Measurements from ENCODE around the gene CHMP1B. TPM values are rescaled to one million over a fixed set of nuclear protein-coding genes. Genes with fewer than 3 reads are reported as not detected.
"Not testable (repeated sequence)": the region's sequence is repeated elsewhere in the genome, so short reads cannot be mapped to it uniquely, and the experiment has no call there.

Gene CHMP1B
- total RNA-seq, 4 donors from 2014 or later = 75.4 to 99.5 (median 85.9) TPM

DNA sequence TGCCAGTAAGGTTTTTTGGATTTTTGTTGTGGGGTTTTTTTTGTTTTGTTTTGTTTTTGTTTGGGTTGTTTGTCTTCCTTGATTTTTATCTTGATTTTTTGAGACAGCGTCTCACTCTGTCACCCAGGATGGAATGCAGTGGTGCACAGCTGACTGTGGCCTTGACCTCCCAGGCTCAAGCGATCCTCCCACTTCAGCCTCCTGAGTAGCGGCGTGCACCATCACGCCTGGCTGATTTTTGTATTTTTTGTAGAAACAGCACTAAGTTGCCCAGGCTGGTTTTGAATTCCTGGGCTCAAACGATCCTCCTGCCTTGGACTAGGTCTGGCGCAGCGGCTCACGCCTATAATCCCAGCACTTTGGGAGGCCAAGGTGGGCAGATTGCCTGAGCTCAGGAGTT, 40.5 kb downstream of the CHMP1B start:
- 87% methylated on average over 9 of the region's 9 CpGs for WGBS, 2 donors
- H3K36me3 ChIP-seq = peaks cover 15 to 32% of the 10 kb centered on the region in 2 donors
- TF ChIP-seq, protein P1, sequence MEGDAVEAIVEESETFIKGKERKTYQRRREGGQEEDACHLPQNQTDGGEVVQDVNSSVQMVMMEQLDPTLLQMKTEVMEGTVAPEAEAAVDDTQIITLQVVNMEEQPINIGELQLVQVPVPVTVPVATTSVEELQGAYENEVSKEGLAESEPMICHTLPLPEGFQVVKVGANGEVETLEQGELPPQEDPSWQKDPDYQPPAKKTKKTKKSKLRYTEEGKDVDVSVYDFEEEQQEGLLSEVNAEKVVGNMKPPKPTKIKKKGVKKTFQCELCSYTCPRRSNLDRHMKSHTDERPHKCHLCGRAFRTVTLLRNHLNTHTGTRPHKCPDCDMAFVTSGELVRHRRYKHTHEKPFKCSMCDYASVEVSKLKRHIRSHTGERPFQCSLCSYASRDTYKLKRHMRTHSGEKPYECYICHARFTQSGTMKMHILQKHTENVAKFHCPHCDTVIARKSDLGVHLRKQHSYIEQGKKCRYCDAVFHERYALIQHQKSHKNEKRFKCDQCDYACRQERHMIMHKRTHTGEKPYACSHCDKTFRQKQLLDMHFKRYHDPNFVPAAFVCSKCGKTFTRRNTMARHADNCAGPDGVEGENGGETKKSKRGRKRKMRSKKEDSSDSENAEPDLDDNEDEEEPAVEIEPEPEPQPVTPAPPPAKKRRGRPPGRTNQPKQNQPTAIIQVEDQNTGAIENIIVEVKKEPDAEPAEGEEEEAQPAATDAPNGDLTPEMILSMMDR (IDR thresholded peaks at IDR 0.05) = no peak
- TF ChIP-seq POLR2A (IDR thresholded peaks at IDR 0.05) = no peak

DNA sequence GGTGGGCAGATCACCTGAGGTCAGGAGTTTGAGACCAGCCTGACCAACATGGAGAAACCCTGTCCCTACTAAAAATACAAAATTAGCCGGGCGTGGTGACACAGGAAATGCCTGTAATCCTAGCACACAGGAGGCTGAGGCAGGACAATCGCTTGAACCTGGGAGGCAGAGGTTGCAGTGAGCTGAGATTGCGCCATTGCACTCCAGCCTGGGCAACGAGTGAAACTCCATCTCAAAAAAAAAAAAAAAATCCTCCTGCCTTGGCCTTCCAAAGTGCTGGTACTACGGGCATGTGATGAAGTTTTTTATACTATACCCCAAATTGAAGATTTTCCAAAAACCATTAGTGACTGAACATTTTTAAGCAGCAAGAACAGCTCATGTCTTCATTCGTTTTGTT, 41.2 kb downstream of the CHMP1B start:
- not testable (repeated sequence) for H3K4me3 ChIP-seq (replicated peaks in 1 of 3)

More for the DNA sequence above, 40.5 kb downstream of the CHMP1B start:
- Histone ChIP-seq H3K27me3 (no peaks in the 10 kb centered on the region), H3K9me3 (no peaks in the 10 kb centered on the region), H3K4me1 (no peaks in the 10 kb centered on the region), H3K4me3 (replicated peaks in 1 of 3) (no peak overlapping the region), H3K27ac (no peak overlapping the region)
- intact Hi-C loops (cut with DNase I) = no loop called here
- no peak for DNase-seq

DNA sequence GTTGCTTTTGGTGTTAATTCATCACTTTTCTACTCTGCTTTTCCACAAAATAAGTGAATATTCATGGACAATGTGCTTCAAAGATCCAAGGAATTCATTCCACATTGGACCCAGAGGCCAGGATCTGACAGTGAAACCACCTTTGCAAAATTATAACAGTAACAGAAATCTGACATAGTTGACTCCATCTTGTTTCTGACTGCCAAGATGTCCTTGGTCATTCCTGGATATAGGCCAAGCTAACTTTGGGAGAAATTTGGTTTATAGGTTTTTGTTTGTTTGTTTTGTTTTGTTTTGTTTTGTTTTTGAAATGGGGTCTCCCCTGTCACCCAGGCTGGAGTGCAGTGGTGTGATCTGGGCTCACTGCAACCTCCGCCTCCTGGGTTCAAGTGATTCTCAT, 46.6 kb downstream of the CHMP1B start:
- 92 to 100% methylated on average over 1 of the region's 1 CpG for WGBS, 2 donors
- peaks cover 5 to 10% of the 10 kb centered on the region in 2 donors for H3K36me3 ChIP-seq

More for the DNA sequence above, 41.2 kb downstream of the CHMP1B start:
- 75 to 79% methylated on average over 7 of the region's 7 CpGs for WGBS, 2 donors
- H3K36me3 ChIP-seq = peaks cover 15 to 28% of the 10 kb centered on the region in 2 donors
- H3K27ac ChIP-seq; DNase-seq; H3K4me1 ChIP-seq; H3K27me3 ChIP-seq; H3K9me3 ChIP-seq; intact Hi-C loops (cut with DNase I): not testable (repeated sequence)

DNA sequence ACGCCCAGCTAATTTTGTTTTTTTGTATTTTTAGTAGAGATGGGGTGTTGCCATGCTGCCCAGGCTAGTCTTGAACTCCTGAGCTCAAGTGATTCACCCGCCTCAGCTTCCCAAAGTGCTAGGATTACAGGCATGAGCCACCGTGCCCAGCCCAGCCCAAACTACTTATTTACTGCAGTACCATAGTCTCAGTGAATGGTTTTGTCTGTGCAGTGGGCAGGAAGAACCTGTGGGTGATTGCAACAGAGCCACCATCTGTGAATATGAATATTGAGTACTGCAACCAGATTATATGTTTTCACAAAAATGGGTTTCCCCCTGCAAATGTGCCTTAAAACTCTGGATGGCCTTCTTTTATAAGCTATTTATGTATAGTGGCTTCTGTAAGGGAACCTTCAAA, 47.9 kb downstream of the CHMP1B start:
- Histone ChIP-seq H3K27me3 (no peaks in the 10 kb centered on the region), H3K27ac (no peak overlapping the region), H3K4me1 (no peaks in the 10 kb centered on the region), H3K9me3 (no peaks in the 10 kb centered on the region), H3K4me3 (replicated peaks in 1 of 3) (no peak overlapping the region), H3K36me3 (peaks cover 5 to 7% of the 10 kb centered on the region in 2 donors)
- 90 to 100% methylated on average over 3 of the region's 3 CpGs for WGBS, 2 donors
- no peak for DNase-seq
- no peak for TF ChIP-seq POLR2A (IDR thresholded peaks at IDR 0.05)
- TF ChIP-seq, protein P1 (IDR thresholded peaks at IDR 0.05) = no peak
- intact Hi-C loops (cut with DNase I) = no loop called here

More for the DNA sequence above, 46.6 kb downstream of the CHMP1B start:
- DNase-seq = no peak
- TF ChIP-seq, protein P1 (IDR thresholded peaks at IDR 0.05) = no peak
- no peak for TF ChIP-seq POLR2A (IDR thresholded peaks at IDR 0.05)
- intact Hi-C loops (cut with DNase I) = no loop called here
- Histone ChIP-seq H3K4me1 (no peaks in the 10 kb centered on the region), H3K4me3 (replicated peaks in 1 of 3) (no peak overlapping the region), H3K27ac (no peak overlapping the region), H3K27me3 (no peaks in the 10 kb centered on the region), H3K9me3 (no peaks in the 10 kb centered on the region)

DNA sequence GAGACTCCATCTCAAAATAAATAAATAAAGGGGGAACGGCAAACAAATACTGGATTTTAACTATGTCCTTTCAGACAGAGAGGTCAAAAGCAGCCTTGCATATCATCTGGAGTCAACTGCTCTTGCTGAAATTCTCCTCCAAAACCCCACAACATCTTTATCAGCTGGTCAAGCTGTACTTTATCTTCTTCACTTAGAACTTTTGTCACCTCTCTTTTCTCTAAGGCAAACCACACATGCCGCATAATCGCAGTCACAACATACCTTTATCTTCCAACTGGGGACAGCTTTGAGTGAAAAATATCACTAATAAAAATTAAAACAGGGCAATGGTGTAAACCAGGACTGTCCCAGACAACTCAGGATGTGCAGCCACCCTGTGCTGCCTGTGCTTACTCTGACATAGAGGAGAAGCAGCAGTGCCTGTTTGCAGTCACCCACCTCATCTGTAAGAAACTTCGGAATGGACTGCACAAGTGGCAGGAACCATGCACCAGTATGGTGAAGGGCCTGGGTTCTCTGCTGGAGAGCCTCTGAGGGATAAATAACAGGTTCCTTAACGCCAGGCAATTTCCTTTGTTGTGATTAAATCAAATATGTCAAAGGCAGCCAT, 50.7 kb downstream of the CHMP1B start:
- TF ChIP-seq POLR2A (IDR thresholded peaks at IDR 0.05) = no peak
- no peaks in the 10 kb centered on the region for H3K36me3 ChIP-seq
- intact Hi-C loops (cut with DNase I) = loop anchor here (10.0 kb wide), 1 partner anchor 47 kb away; the partner anchor contains the start of gene CHMP1B
- peaks cover 5 to 11% of the 10 kb centered on the region in 2 donors for H3K4me1 ChIP-seq
- no peak for DNase-seq
- no peaks in the 10 kb centered on the region for H3K27me3 ChIP-seq
- 88% methylated on average over 5 of the region's 5 CpGs for WGBS, 2 donors
- no peaks in the 10 kb centered on the region for H3K9me3 ChIP-seq
- H3K4me3 ChIP-seq (replicated peaks in 1 of 3) = no peak overlapping the region
- no peak overlapping the region for H3K27ac ChIP-seq

DNA sequence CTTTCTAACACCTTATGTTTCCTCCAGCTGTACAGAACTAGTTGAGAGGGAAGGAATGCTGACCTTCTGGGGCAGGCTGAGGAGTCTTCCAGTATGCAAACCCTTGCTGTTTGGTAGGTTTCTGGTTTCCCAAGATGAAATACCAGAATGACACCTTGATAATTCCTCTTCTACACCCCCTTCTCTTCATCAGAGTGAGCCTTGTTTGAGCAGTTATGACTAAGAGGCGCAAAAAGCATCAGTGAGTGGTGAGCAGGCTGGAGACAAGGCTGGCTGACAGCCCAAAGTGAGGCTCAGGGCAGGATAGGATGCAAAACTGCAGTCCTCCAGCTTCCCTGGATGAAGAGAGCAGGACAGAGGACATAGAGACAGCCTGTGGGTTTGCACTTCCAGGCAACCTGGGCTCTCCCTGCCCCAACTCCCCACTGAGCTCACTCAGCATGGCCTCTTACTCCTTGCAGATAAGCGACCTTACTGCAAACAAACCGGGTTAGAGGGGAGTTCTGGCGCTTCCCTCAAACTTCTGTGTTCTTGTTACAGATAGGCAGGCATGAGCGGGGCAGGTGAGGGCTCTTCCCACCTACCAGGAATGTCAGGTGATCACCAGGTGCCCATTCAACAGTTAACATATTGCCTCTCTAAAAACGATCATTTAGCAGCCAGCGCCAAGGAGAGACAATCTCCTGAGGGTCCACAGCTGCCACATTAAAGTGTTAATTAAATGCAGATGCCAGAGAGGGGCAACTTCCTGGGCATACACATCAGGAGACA, 51.5 kb downstream of the CHMP1B start:
- no peak for TF ChIP-seq POLR2A (IDR thresholded peaks at IDR 0.05)
- TF ChIP-seq, protein P1 (IDR thresholded peaks at IDR 0.05) = no peak
- peaks cover 12 to 18% of the 10 kb centered on the region in 2 donors for H3K4me1 ChIP-seq
- intact Hi-C loops (cut with DNase I) = loop anchor here (10.0 kb wide), 1 partner anchor 48 kb away; the partner anchor contains the start of gene CHMP1B
- H3K36me3 ChIP-seq = no peaks in the 10 kb centered on the region
- 66 to 68% methylated on average over 7 of the region's 7 CpGs for WGBS, 2 donors
- no peaks in the 10 kb centered on the region for H3K27me3 ChIP-seq
- no peak overlapping the region for H3K27ac ChIP-seq
- no peak for DNase-seq
- H3K9me3 ChIP-seq = no peaks in the 10 kb centered on the region
- no peak overlapping the region for H3K4me3 ChIP-seq (replicated peaks in 1 of 3)
